Measurements from ENCODE around the gene TCOF1. TPM values are rescaled to one million over a fixed set of nuclear protein-coding genes. Genes with fewer than 3 reads are reported as not detected.

The TCOF1 gene
- polyA plus RNA-seq, 1 donor from 2014 or later, result 26.4 TPM

- Mint-ChIP-seq H3K36me3 (no peaks in the 10 kb centered on the region), H3K4me1 (peaks cover 12 to 16% (median 13%) of the 10 kb centered on the region in 3 donors), H3K4me3 (no peak overlapping the region), H3K27me3 (no peaks in the 10 kb centered on the region), H3K9me3 (no peaks in the 10 kb centered on the region), H3K27ac (peak overlapping the region in 1 of 3 donors; percentile 3)
These were observed 5.1 kb upstream of the TCOF1 start for GRCh38 chr5:150352244-150353031.

GRCh38 chr5:150353032-150353675 is 4.3 kb upstream of the TCOF1 start:
- peaks cover 12 to 16% (median 13%) of the 10 kb centered on the region in 3 donors for H3K4me1 Mint-ChIP-seq
- H3K9me3 Mint-ChIP-seq, result no peaks in the 10 kb centered on the region
- H3K36me3 Mint-ChIP-seq, result no peaks in the 10 kb centered on the region
- H3K27ac Mint-ChIP-seq, result no peak overlapping the region
- no peak overlapping the region for H3K4me3 Mint-ChIP-seq
- no peaks in the 10 kb centered on the region for H3K27me3 Mint-ChIP-seq

- no peaks in the 10 kb centered on the region for H3K36me3 Mint-ChIP-seq
- peak overlapping the region in 2 of 4 donors; percentile 29 to 71 for H3K4me3 Mint-ChIP-seq
- peak overlapping the region in 1 of 3 donors; percentile 58 for H3K27ac Mint-ChIP-seq
- H3K9me3 Mint-ChIP-seq, result no peaks in the 10 kb centered on the region
- H3K27me3 Mint-ChIP-seq, result no peaks in the 10 kb centered on the region
- peaks cover 19 to 31% (median 25%) of the 10 kb centered on the region in 3 donors for H3K4me1 Mint-ChIP-seq
These were observed 1.7 kb upstream of the TCOF1 start for GRCh38 chr5:150355791-150356190.

GRCh38 chr5:150356575-150357294 is 762 bp upstream of the TCOF1 start:
- peaks cover 2% of the 10 kb centered on the region for H3K36me3 Mint-ChIP-seq
- H3K9me3 Mint-ChIP-seq, result no peaks in the 10 kb centered on the region
- H3K4me1 Mint-ChIP-seq, result peaks cover 25 to 37% (median 30%) of the 10 kb centered on the region in 3 donors
- H3K27ac Mint-ChIP-seq, result peak overlapping the region; percentile 58 to 85 (median 81)
- H3K4me3 Mint-ChIP-seq, result peak overlapping the region; percentile 89 to 95 (median 92)
- no peaks in the 10 kb centered on the region for H3K27me3 Mint-ChIP-seq

GRCh38 chr5:150358261-150359095 is 981 bp downstream of the TCOF1 start:
- Mint-ChIP-seq H3K4me3 (peak overlapping the region; percentile 89 to 95 (median 92)), H3K27me3 (no peaks in the 10 kb centered on the region), H3K27ac (peak overlapping the region; percentile 63 to 88 (median 81)), H3K4me1 (peaks cover 38 to 48% (median 38%) of the 10 kb centered on the region in 3 donors), H3K36me3 (peaks cover 4% of the 10 kb centered on the region), H3K9me3 (no peaks in the 10 kb centered on the region)

- Mint-ChIP-seq H3K27me3 (no peaks in the 10 kb centered on the region), H3K4me1 (peaks cover 38 to 50% (median 38%) of the 10 kb centered on the region in 3 donors), H3K4me3 (peak overlapping the region; percentile 8 to 76 (median 32)), H3K36me3 (peaks cover 6% of the 10 kb centered on the region), H3K27ac (peak overlapping the region in 2 of 3 donors; percentile 47 to 49), H3K9me3 (no peaks in the 10 kb centered on the region)
These were observed 3.8 kb downstream of the TCOF1 start for GRCh38 chr5:150361301-150361700.

GRCh38 chr5:150363185-150363584 is 5.7 kb downstream of the TCOF1 start:
- peaks cover 32 to 42% (median 33%) of the 10 kb centered on the region in 3 donors for H3K4me1 Mint-ChIP-seq
- no peaks in the 10 kb centered on the region for H3K9me3 Mint-ChIP-seq
- H3K27me3 Mint-ChIP-seq, result no peaks in the 10 kb centered on the region
- peak overlapping the region in 1 of 4 donors; percentile 52 for H3K4me3 Mint-ChIP-seq
- H3K27ac Mint-ChIP-seq, result no peak overlapping the region
- H3K36me3 Mint-ChIP-seq, result peaks cover 6% of the 10 kb centered on the region

- Mint-ChIP-seq H3K27ac (peak overlapping the region in 1 of 3 donors; percentile 39), H3K9me3 (no peaks in the 10 kb centered on the region), H3K36me3 (peaks cover 6% of the 10 kb centered on the region), H3K4me3 (no peak overlapping the region), H3K4me1 (peaks cover 26 to 35% (median 33%) of the 10 kb centered on the region in 3 donors), H3K27me3 (no peaks in the 10 kb centered on the region)
These were observed 6.5 kb downstream of the TCOF1 start for GRCh38 chr5:150364004-150364403.

GRCh38 chr5:150368526-150368925 is 11.0 kb downstream of the TCOF1 start:
- Mint-ChIP-seq H3K36me3 (peaks cover 9% of the 10 kb centered on the region), H3K4me3 (no peak overlapping the region), H3K9me3 (no peaks in the 10 kb centered on the region), H3K27ac (no peak overlapping the region), H3K4me1 (peaks cover 0 to 5% (median 2%) of the 10 kb centered on the region in 3 donors), H3K27me3 (no peaks in the 10 kb centered on the region)

GRCh38 chr5:150372639-150373038 is 15.1 kb downstream of the TCOF1 start:
- Mint-ChIP-seq H3K4me1 (peaks cover 0 to 5% (median 0%) of the 10 kb centered on the region in 3 donors), H3K27ac (peak overlapping the region in 2 of 3 donors; percentile 65 to 80), H3K4me3 (no peak overlapping the region), H3K36me3 (peaks cover 7% of the 10 kb centered on the region), H3K27me3 (no peaks in the 10 kb centered on the region), H3K9me3 (no peaks in the 10 kb centered on the region)

- peaks cover 10% of the 10 kb centered on the region for H3K36me3 Mint-ChIP-seq
- H3K9me3 Mint-ChIP-seq, result no peaks in the 10 kb centered on the region
- H3K4me3 Mint-ChIP-seq, result no peak overlapping the region
- no peaks in the 10 kb centered on the region for H3K27me3 Mint-ChIP-seq
- peak overlapping the region in 1 of 3 donors; percentile 86 for H3K27ac Mint-ChIP-seq
- H3K4me1 Mint-ChIP-seq, result peaks cover 0 to 5% (median 0%) of the 10 kb centered on the region in 3 donors
These were observed 17.2 kb downstream of the TCOF1 start for GRCh38 chr5:150374651-150375050.

GRCh38 chr5:150376799-150377771 is 19.6 kb downstream of the TCOF1 start:
- Mint-ChIP-seq H3K4me3 (peak overlapping the region in 1 of 4 donors; percentile 5), H3K27me3 (no peaks in the 10 kb centered on the region), H3K4me1 (no peaks in the 10 kb centered on the region), H3K36me3 (peaks cover 5% of the 10 kb centered on the region), H3K27ac (peak overlapping the region in 2 of 3 donors; percentile 65 to 67), H3K9me3 (no peaks in the 10 kb centered on the region)

GRCh38 chr5:150377964-150378694 is 20.6 kb downstream of the TCOF1 start:
- H3K36me3 Mint-ChIP-seq, result peaks cover 3% of the 10 kb centered on the region
- peak overlapping the region in 1 of 4 donors; percentile 49 for H3K4me3 Mint-ChIP-seq
- no peaks in the 10 kb centered on the region for H3K27me3 Mint-ChIP-seq
- no peaks in the 10 kb centered on the region for H3K4me1 Mint-ChIP-seq
- no peaks in the 10 kb centered on the region for H3K9me3 Mint-ChIP-seq
- H3K27ac Mint-ChIP-seq, result peak overlapping the region; percentile 50 to 67 (median 57)

Data from IgD-negative memory B cell (primary cell).